Mucosa of rectum (tissue), 2 donors: ENCODE results near the gene NFATC2.

Experiments
- H3K27ac ChIP-seq, 2 donors: one replicate each; pipeline ENCODE4 v1.7.0; 2013; ENCODE audit warnings: inconsistent platforms in 2 of 2, low read depth in 2 of 2, low read length in 2 of 2
- H3K27me3 ChIP-seq, 2 donors: one replicate each; pipeline ENCODE4 v1.7.0; 2013; ENCODE audit warnings: low read length in 2 of 2; ENCODE audit not compliant: control insufficient read depth in 2 of 2, insufficient read depth in 2 of 2
- H3K36me3 ChIP-seq, 2 donors: one replicate each; pipeline ENCODE4 v1.7.0; 2013; ENCODE audit warnings: low read length in 2 of 2; ENCODE audit not compliant: control insufficient read depth in 2 of 2, insufficient read depth in 2 of 2
- H3K4me1 ChIP-seq, 2 donors: one replicate each; pipeline ENCODE4 v1.7.0; 2013; ENCODE audit warnings: low read length in 2 of 2, mild to moderate bottlenecking in 1 of 2; ENCODE audit not compliant: control insufficient read depth in 2 of 2, insufficient read depth in 2 of 2
- H3K4me3 ChIP-seq, 2 donors: one replicate each; pipeline ENCODE4 v1.7.0; 2013; ENCODE audit warnings: low read length in 2 of 2
- H3K9ac ChIP-seq, 2 donors: one replicate each; pipeline ENCODE4 v1.7.0; 2013; ENCODE audit warnings: low read length in 2 of 2, low read depth in 1 of 2, mild to moderate bottlenecking in 1 of 2
- H3K9me3 ChIP-seq, 2 donors: one replicate each; pipeline ENCODE4 v1.7.0; 2013; ENCODE audit warnings: low read length in 2 of 2; ENCODE audit not compliant: control insufficient read depth in 2 of 2
- donor health status: healthy.
- donor health status: Normal muscosa, but diverticular disease.

Gene NFATC2

DNA sequence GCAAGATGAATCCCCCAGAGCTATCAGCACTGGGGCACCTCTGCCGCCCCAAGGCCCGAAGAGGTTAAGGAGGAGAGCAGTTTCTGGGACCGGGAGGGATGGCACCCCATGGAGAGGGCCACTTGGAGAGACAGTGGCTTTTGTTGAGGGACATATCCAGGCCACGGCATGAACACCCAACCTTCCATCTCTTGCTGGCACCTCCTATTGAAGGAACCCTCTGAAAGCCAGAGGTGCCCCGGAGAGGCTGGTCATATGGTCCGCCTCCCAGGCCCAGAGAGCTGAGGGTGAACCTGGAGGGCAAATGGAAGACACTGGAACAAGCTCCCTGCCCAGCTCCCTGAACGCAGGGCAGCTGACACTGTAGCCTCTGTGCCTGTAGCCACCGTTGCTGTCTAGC, 167.0 kb downstream of the NFATC2 start:
- Histone ChIP-seq H3K27ac (no peak overlapping the region), H3K4me1 (no peaks in the 10 kb centered on the region)

DNA sequence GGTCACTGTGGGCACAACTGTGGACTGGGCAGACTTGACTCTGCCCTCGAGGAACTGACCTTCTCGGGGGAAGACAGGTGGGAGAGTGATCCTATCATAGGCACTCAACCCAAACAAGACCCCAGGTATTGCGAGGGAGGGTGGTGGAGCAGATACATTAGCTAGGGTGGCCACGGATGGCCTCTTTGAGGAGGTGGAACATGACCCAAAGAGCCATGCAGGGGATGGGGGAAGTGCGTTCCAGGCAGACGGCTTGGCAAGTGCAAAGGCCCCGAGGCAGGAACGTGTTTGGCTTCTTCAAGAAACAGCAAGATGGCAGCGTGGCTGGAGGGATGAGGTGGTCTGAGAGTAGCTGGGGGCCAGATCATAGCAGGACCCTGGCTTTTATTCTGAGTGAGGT, 167.6 kb downstream of the NFATC2 start:
- no peaks in the 10 kb centered on the region for H3K4me1 ChIP-seq
- H3K27ac ChIP-seq, result no peak overlapping the region
- no peak overlapping the region for H3K4me3 ChIP-seq
- no peak overlapping the region for H3K9ac ChIP-seq
- H3K9me3 ChIP-seq, result no peaks in the 10 kb centered on the region
- no peaks in the 10 kb centered on the region for H3K36me3 ChIP-seq
- H3K27me3 ChIP-seq, result no peaks in the 10 kb centered on the region

More for the DNA sequence above, 167.0 kb downstream of the NFATC2 start:
- Histone ChIP-seq H3K9me3 (no peaks in the 10 kb centered on the region), H3K9ac (no peak overlapping the region), H3K27me3 (no peaks in the 10 kb centered on the region), H3K4me3 (no peak overlapping the region), H3K36me3 (no peaks in the 10 kb centered on the region)

DNA sequence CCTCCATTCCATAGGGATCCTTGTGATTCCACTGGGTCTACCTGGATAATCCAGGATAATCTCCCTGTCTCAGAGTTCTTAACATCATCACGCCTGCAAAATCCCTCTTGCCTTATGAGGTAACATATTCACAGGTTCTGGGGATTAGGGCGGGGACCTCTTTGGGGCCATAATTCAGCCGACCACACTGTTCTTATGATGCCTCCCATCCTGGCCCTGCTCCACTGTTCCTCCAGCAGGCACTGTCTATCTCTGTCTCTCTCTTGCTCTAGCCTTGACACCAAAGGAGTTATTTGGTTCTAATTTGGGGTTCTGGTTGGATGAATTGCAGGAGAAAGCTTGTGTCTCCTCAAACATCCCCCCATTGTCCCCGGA, 168.1 kb downstream of the NFATC2 start:
- Histone ChIP-seq H3K4me3 (no peak overlapping the region), H3K4me1 (no peaks in the 10 kb centered on the region), H3K27ac (no peak overlapping the region), H3K9me3 (no peaks in the 10 kb centered on the region), H3K27me3 (no peaks in the 10 kb centered on the region), H3K9ac (no peak overlapping the region), H3K36me3 (no peaks in the 10 kb centered on the region)

DNA sequence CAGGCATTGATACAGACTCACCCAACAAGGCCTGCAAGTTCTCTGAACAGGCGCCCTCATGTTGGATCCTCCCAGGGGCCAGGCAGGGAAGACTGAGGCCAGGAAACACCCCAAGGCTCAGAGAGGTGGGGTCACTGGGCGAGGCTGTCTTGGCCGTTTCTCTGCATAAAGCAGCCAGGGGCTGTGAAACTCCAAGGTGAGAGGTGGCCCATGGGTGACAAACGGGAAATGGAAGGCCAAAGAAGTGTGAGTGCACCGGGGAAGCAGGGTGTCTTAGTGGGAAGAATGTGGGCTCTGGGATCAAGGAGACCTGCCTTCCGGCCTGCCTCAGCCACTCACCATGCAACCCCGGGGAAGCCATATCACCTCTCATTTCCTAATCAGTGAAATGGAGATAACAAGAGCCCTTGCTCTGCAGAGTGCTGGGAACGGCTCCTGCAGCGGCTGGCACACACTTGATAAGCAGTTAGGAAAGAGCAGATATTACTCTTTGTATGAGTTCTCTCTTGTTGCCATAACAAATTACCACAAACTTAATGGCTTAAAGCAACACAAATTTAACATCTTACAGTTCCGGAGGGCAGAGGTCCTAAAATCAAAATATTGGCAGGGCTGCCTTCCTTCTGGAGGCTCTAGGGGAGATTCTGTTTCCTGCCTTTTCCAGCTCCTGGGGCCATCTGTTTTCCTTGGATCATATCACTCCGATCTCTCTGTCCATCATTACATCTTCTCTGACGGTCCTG, 168.6 kb downstream of the NFATC2 start:
- H3K9ac ChIP-seq, result no peak overlapping the region
- H3K4me1 ChIP-seq, result no peaks in the 10 kb centered on the region
- no peaks in the 10 kb centered on the region for H3K36me3 ChIP-seq
- no peak overlapping the region for H3K4me3 ChIP-seq
- H3K9me3 ChIP-seq, result no peaks in the 10 kb centered on the region
- H3K27me3 ChIP-seq, result no peaks in the 10 kb centered on the region
- H3K27ac ChIP-seq, result no peak overlapping the region

DNA sequence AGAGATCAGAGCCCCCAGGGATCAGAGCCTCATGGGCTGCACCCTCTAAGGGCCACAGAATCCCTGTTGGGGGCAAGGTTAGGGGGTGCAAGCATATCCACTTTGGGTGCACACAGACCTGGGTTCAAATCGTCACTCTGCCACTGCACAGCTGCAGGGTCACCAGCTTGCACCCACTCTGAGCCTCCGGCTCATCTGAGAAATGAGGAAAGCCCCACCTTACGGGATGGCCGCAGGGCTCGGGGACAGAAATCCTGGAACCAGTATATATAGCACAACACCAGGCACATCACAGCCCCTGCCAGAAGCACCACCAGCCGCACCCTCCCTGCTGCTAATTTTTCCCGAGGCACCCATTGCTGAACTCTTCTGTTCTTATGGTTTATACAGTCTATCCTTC, 169.6 kb downstream of the NFATC2 start:
- Histone ChIP-seq H3K4me1 (no peaks in the 10 kb centered on the region), H3K27me3 (no peaks in the 10 kb centered on the region), H3K27ac (no peak overlapping the region), H3K36me3 (no peaks in the 10 kb centered on the region), H3K9me3 (no peaks in the 10 kb centered on the region), H3K9ac (no peak overlapping the region), H3K4me3 (no peak overlapping the region)

DNA sequence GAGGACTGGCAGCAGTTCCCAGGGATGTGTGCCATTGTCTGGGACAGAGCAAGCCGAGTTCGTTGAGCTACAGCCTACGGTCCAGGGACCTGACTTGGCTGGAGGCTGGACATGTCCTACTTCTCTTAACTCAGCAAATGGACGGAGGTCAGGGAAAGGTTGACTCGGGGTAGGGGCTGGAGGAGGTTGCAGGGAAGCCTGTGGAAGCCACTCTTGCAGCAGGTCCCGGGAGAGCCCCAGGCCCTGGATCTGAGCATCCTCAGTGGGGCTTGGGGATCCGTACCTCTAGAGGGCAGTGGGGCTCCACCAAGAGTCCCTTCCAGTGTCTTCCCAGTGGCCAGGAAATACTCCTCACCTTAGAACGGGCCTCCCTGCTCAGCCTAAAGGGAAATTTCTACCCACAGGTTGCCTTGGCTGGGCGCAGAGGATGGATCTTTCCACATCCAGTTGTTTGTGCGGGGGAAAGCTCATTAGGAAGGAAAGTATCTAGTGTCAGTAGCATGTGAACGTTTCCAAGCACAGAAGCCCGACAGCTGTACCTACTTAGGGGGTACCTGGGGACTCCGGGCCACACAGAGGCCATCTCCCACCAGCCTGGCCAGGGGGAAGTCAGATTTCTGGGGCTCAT, 170.2 kb downstream of the NFATC2 start:
- no peaks in the 10 kb centered on the region for H3K36me3 ChIP-seq
- no peak overlapping the region for H3K4me3 ChIP-seq
- H3K4me1 ChIP-seq, result no peaks in the 10 kb centered on the region
- no peak overlapping the region for H3K27ac ChIP-seq
- H3K9ac ChIP-seq, result no peak overlapping the region
- H3K9me3 ChIP-seq, result no peaks in the 10 kb centered on the region
- H3K27me3 ChIP-seq, result no peaks in the 10 kb centered on the region

DNA sequence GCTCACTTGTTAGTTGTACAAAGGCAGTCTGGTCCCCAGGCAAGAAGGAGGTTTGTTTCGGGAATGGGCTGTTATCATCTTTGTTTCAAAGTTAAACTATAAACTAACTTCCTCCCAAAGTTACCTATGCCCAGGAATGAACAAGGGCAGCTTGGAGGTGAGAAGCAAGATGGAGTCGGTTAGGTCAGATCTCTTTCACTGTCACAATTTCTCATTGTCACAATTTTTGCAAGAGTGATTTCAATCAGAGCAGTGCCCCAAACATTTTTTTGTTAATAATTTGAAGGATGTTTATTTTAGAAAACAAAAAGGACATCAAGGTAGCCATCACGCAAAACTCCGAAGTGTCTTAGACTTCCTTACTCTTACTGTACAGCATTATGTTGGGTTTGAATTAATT, 170.8 kb downstream of the NFATC2 start:
- Histone ChIP-seq H3K4me1 (no peaks in the 10 kb centered on the region), H3K9ac (no peak overlapping the region), H3K27me3 (no peaks in the 10 kb centered on the region), H3K4me3 (no peak overlapping the region), H3K36me3 (no peaks in the 10 kb centered on the region), H3K9me3 (no peaks in the 10 kb centered on the region), H3K27ac (no peak overlapping the region)

DNA sequence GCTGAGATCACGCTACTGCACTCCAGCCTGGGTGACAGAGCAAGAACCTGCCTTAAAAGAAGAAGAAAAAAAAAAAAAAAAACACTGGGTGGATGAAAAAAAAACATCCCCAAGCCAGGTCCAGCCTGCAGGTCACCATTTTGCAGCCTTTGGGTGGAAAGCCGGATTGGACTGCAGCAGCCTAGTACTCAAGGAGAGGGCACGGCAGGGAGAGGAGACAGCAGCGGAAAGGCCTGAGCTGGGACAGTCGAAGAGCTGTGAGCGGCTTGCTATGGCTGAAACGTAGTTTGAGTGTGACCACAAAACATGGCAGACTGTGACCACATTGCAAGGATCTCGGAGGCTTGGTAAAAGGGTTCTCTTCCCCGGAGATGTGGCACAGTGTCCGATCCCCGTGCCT, 173.0 kb downstream of the NFATC2 start:
- H3K36me3 ChIP-seq, result no peaks in the 10 kb centered on the region
- H3K9me3 ChIP-seq, result no peaks in the 10 kb centered on the region
- no peak overlapping the region for H3K4me3 ChIP-seq
- no peak overlapping the region for H3K27ac ChIP-seq
- no peaks in the 10 kb centered on the region for H3K4me1 ChIP-seq
- H3K9ac ChIP-seq, result no peak overlapping the region
- peaks cover 0 to 2% of the 10 kb centered on the region in 2 donors for H3K27me3 ChIP-seq

DNA sequence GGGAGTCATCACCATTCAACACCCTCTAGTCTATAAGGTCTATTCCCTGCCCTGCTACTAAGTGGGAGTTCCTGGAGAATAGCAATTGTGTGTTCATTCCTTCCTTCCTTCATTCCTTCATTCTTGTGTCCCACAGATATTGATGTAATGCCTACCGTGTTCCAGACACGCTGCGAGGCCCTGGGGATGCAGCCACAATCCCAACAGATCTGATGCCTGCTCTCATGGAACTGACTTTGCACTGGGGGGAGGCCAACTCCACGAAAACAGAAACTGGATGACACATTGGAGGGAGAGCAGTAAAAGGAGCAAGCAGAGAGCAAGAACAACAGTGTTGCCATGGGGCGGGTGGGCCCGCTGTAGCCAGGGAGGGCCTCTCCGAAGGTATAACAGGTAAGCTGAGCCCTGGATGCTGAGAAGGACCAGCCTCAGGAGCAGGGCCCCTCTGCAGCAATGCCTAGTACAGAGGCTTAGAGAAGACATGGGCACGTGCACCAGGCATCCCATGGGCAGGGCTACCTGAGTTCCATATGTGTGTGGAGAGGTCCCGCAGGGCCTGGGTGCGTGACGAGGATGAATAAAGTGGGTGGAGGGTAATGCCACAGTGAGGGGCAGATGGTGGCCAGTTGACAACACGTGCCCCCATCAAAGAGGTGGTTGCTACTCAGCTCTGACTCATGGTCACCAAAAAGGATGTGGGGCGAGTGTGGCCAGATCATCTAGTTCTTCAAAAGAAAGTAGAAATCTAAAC, 173.9 kb downstream of the NFATC2 start:
- Histone ChIP-seq H3K27ac (no peak overlapping the region), H3K36me3 (no peaks in the 10 kb centered on the region), H3K4me1 (no peaks in the 10 kb centered on the region), H3K4me3 (no peak overlapping the region), H3K9me3 (no peaks in the 10 kb centered on the region), H3K9ac (no peak overlapping the region), H3K27me3 (peaks cover 0 to 2% of the 10 kb centered on the region in 2 donors)

DNA sequence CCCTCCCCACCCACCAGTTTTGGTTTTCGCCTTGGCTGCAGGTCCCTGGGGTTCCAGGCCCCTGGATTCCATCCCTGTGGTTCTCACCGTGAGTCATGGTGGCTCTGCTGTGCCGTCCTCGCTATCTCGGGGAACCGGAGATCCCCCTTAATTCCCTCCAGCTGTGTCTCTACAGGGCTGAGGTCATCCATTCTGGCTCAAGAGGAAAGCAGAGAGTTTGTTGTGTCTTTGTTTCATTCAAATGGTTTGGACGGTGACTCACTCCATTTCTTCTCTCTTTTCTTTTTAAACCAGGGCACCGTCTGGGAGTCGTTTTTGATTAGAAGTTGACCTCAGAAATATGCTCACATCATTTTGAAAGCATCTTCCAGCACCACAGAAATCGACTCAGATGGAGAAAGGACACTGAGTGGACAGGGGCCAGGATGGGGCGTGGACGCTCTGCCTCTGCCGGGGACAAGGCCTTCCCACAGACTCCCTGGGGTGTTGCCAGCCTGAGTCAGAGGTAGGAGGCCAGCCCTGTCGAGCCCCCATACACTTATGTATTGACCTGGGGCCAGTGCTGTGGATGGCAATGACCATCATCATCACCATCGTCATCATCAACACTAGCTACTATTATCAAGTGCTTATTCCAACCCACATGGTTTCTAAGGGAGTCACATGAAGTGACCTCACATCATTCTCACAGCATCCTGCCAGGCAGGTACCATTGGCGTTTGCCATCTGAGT, 176.2 kb downstream of the NFATC2 start:
- H3K27me3 ChIP-seq, result peaks cover 0 to 2% of the 10 kb centered on the region in 2 donors
- H3K36me3 ChIP-seq, result no peaks in the 10 kb centered on the region
- H3K4me3 ChIP-seq, result no peak overlapping the region
- no peaks in the 10 kb centered on the region for H3K4me1 ChIP-seq
- no peaks in the 10 kb centered on the region for H3K9me3 ChIP-seq
- H3K27ac ChIP-seq, result peak overlapping the region; percentile 48 to 56
- no peak overlapping the region for H3K9ac ChIP-seq
